ENCODE measurements around the gene SORCS2. TPM values are rescaled to one million over a fixed set of nuclear protein-coding genes. Genes with fewer than 3 reads are reported as not detected.

SORCS2 gene
- total RNA-seq, 1 donor from 2014 or later: 5.2 TPM

DNA sequence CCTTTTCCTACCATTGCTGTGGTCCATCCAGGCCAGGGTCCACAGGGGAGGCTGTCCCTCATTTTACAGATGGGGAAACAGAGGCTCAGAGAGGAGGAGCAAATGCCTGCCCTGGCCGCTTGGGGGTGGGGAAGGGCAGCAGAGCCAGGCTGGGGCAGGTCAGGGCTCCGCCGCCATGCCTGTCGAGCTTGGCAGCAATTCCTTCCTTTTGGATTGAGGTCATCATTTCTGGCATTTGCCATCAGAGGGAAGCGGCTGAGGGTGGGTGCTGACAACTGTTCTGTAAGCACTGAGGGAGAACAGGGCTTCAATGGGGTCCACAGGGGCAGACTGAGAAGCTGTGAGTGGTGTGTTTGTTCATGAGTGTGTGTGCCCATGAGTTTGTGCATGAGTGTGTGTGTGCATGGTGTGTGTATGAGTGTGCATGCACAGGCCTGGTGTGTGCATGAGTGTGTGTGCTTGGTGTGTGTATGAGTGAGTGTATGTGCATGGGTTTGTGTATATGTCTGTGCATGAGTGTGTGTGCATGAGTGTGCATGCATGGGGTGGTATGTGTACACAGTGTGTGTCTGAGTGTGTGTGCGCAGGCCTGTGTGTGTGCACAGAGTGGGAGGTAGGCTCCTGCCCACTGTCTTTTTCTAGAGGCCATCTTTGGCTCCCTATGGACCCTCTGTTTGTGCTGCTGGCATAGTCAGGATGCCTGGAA lies 115.2 kb downstream of the SORCS2 start:
- no peaks in the 10 kb centered on the region for H3F3A ChIP-seq (ENCODE audit: low read depth)
- DNase-seq (ENCODE audit: low spot score): no peak
- H3K4me2 ChIP-seq: no peak overlapping the region
- H3K4me3 Mint-ChIP-seq: no peak overlapping the region
- H3K27ac Mint-ChIP-seq: peak overlapping the region; percentile 92
- H3K27me3 ChIP-seq: no peaks in the 10 kb centered on the region
- peaks cover 46% of the 10 kb centered on the region for H3K4me1 ChIP-seq
- H3K9me3 ChIP-seq (ENCODE audit: low read depth): no peaks in the 10 kb centered on the region
- no peaks in the 10 kb centered on the region for H3K9me3 Mint-ChIP-seq
- H2AFZ ChIP-seq (replicated peaks): no peak overlapping the region
- no peaks in the 10 kb centered on the region for H3K36me3 ChIP-seq
- no peak overlapping the region for H3K4me3 ChIP-seq
- no peaks in the 10 kb centered on the region for H4K20me1 ChIP-seq (ENCODE audit: low read depth)
- no peak overlapping the region for H3K27ac ChIP-seq
- no peak overlapping the region for H3K9ac ChIP-seq
- TF ChIP-seq CTCF (IDR thresholded peaks at IDR 0.05) (no peak), EZH2phosphoT487 (IDR thresholded peaks at IDR 0.05) (no peak), EZH2 (IDR thresholded peaks at IDR 0.05) (no peak)
- peaks cover 8% of the 10 kb centered on the region for H3K27me3 Mint-ChIP-seq (ENCODE audit: insufficient read depth, low read depth)
- H3K79me2 ChIP-seq (ENCODE audit: low read depth): no peaks in the 10 kb centered on the region
- H3K4me1 Mint-ChIP-seq: peaks cover 55% of the 10 kb centered on the region
- H3K36me3 Mint-ChIP-seq: no peaks in the 10 kb centered on the region

DNA sequence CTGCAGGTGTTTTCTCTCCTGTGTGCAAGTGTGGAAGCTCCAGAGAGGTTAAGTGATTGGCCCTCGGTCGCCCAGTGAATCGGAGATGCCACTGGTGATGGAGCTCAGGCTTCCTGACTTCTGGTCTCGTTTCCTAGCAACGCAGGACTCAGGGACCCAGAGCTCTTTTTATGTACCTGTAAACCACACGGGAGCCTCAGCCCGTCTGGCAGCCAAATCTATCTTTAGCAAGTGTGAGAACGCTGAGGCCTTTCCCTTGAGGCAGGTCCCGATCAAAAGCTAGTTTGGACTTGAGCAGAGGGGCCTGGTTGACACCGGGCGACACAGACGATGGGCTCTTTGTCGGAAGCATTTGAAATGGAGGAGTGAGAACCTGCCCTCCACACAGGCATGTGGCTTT lies 116.8 kb downstream of the SORCS2 start:
- H3K27ac Mint-ChIP-seq: no peak overlapping the region
- H3K79me2 ChIP-seq (ENCODE audit: low read depth): no peaks in the 10 kb centered on the region

DNA sequence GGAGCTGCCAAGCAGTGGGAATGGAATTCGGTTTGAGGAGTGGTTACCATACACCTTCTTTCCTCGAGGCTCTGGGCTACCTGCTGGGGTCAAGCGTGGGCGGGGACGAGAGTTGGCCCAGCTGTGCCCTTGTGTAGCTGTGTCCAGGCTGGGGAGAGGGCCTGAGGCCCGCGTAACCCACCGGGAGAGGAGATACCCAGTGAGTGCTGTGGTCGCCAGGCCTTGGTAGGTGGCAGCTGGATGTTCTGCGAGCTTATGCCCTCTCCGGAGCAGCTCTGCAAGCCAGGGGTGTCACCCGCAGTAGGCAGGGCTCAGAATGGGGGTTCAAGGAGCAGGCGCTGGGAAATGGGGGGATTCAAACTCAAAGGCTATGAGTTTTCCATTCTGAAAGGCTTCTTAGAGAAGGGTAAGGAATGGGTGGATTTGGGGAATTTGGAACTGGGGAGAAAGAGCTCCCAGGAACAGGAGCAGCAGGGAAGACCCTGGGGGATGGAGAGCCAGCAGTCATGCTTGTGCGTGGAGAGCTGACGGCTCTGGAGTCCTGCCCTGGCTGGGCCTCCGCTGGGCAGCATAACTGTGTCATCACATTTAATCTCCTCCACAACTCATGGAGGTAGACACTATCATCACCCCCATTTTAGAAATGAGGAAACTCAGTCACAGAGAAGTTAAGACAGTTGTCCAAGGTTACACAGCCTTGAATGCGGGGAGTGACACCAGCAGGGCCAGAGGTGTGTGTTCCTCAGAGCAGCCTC lies 117.5 kb downstream of the SORCS2 start:
- Histone ChIP-seq H2AFZ (replicated peaks) (no peak overlapping the region), H3K4me2 (peak overlapping the region; percentile 18), H3K27me3 (no peaks in the 10 kb centered on the region), H3K36me3 (no peaks in the 10 kb centered on the region), H3K27ac (no peak overlapping the region), H3K9me3 (ENCODE audit: low read depth) (no peaks in the 10 kb centered on the region), H3K9ac (no peak overlapping the region), H3K4me1 (peaks cover 32% of the 10 kb centered on the region), H3F3A (ENCODE audit: low read depth) (no peaks in the 10 kb centered on the region), H3K4me3 (no peak overlapping the region), H3K79me2 (ENCODE audit: low read depth) (no peaks in the 10 kb centered on the region), H4K20me1 (ENCODE audit: low read depth) (no peaks in the 10 kb centered on the region)
- Mint-ChIP-seq H3K4me1 (peaks cover 44% of the 10 kb centered on the region), H3K27me3 (ENCODE audit: insufficient read depth, low read depth) (peaks cover 10% of the 10 kb centered on the region), H3K4me3 (no peak overlapping the region), H3K9me3 (no peaks in the 10 kb centered on the region), H3K27ac (no peak overlapping the region), H3K36me3 (no peaks in the 10 kb centered on the region)
- no peak for DNase-seq (ENCODE audit: low spot score)
- TF ChIP-seq EZH2phosphoT487 (IDR thresholded peaks at IDR 0.05) (no peak), EZH2 (IDR thresholded peaks at IDR 0.05) (no peak), CTCF (IDR thresholded peaks at IDR 0.05) (no peak)

More for the DNA sequence above, 116.8 kb downstream of the SORCS2 start:
- no peak for DNase-seq (ENCODE audit: low spot score)
- Histone ChIP-seq H3F3A (ENCODE audit: low read depth) (no peaks in the 10 kb centered on the region), H3K4me2 (no peak overlapping the region), H3K9me3 (ENCODE audit: low read depth) (no peaks in the 10 kb centered on the region), H3K27me3 (no peaks in the 10 kb centered on the region), H3K4me3 (no peak overlapping the region), H3K27ac (no peak overlapping the region), H3K36me3 (no peaks in the 10 kb centered on the region), H3K4me1 (peaks cover 38% of the 10 kb centered on the region), H4K20me1 (ENCODE audit: low read depth) (no peaks in the 10 kb centered on the region), H3K9ac (no peak overlapping the region), H2AFZ (replicated peaks) (no peak overlapping the region)
- no peaks in the 10 kb centered on the region for H3K36me3 Mint-ChIP-seq
- H3K9me3 Mint-ChIP-seq: no peaks in the 10 kb centered on the region
- H3K4me1 Mint-ChIP-seq: peaks cover 48% of the 10 kb centered on the region
- no peak overlapping the region for H3K4me3 Mint-ChIP-seq
- TF ChIP-seq EZH2 (IDR thresholded peaks at IDR 0.05): no peak
- TF ChIP-seq CTCF (IDR thresholded peaks at IDR 0.05): no peak
- no peak for TF ChIP-seq EZH2phosphoT487 (IDR thresholded peaks at IDR 0.05)
- H3K27me3 Mint-ChIP-seq (ENCODE audit: insufficient read depth, low read depth): peaks cover 10% of the 10 kb centered on the region

All from neural progenitor cell (in vitro differentiated cells).